Endothelial cell of umbilical vein (primary cell): ENCODE data around the gene RAB31.

Experiments used
- EZH2 ChIP-seq: IDR thresholded peaks from 2 replicates; pipeline ENCODE4 v1.6.1; 2012; ENCODE audit warnings: borderline replicate concordance, low read depth, mild to moderate bottlenecking, moderate library complexity, low read length, inconsistent platforms; ENCODE audit not compliant: severe bottlenecking
- TF ChIP-seq, protein P1 (sequence below), 2 donors: IDR thresholded peaks; 1 replicate in 1 of 2; 2 replicates in 1 of 2; pipeline ENCODE4 v1.5.1; 2011; ENCODE audit warnings: low read length in 2 of 2, mild to moderate bottlenecking in 2 of 2, moderate library complexity in 2 of 2, control low read depth in 1 of 2, inconsistent platforms in 1 of 2, low read depth in 1 of 2; ENCODE audit not compliant: insufficient read depth in 1 of 2; ENCODE audit errors: extremely low read depth in 1 of 2
- TF ChIP-seq, protein P2 (sequence below): IDR thresholded peaks from 2 replicates; pipeline ENCODE4 v1.6.1; 2011; ENCODE audit not compliant: insufficient read depth, insufficient read length

DNA sequence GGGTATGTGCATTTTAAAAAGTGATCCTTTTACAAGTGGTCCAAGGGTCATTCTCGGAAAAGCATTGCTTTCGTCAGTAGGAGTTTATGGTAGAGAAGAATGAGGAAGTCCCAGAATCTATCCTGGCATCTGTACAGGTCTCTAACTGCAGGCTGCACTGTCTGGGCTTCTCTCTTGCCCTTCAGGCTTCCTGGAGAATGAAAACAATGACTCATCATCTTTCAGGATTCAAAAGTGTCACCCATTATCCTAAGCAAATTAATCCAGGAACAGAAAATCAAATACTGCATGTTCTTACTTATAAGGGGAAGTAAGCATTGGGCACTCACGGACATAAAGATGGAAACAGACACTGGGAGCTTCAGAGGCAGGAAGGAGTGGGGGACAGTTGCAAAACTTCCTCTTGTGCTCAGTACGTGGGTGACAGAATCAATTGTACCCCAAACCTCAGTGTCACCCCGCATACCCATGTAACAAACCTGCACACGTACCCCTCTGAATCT is 117.5 kb downstream of the RAB31 start:
- no peak for TF ChIP-seq EZH2
- TF ChIP-seq, protein P1, sequence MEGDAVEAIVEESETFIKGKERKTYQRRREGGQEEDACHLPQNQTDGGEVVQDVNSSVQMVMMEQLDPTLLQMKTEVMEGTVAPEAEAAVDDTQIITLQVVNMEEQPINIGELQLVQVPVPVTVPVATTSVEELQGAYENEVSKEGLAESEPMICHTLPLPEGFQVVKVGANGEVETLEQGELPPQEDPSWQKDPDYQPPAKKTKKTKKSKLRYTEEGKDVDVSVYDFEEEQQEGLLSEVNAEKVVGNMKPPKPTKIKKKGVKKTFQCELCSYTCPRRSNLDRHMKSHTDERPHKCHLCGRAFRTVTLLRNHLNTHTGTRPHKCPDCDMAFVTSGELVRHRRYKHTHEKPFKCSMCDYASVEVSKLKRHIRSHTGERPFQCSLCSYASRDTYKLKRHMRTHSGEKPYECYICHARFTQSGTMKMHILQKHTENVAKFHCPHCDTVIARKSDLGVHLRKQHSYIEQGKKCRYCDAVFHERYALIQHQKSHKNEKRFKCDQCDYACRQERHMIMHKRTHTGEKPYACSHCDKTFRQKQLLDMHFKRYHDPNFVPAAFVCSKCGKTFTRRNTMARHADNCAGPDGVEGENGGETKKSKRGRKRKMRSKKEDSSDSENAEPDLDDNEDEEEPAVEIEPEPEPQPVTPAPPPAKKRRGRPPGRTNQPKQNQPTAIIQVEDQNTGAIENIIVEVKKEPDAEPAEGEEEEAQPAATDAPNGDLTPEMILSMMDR (IDR thresholded peaks at IDR 0.05; ENCODE audit: extremely low read depth in 1 of 2, insufficient read depth in 1 of 2, low read depth in 1 of 2, low read length in 2 of 2), result no peak
- TF ChIP-seq, protein P2, sequence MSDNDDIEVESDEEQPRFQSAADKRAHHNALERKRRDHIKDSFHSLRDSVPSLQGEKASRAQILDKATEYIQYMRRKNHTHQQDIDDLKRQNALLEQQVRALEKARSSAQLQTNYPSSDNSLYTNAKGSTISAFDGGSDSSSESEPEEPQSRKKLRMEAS, result no peak
